OCI-M1 (cell line): ENCODE measurements around the gene ISLR.

ENCODE experiments used
- DNase-seq: peaks from one replicate; lab custom pipeline; 2025; lab: John Stamatoyannopoulos, UW

The ISLR gene

DNA sequence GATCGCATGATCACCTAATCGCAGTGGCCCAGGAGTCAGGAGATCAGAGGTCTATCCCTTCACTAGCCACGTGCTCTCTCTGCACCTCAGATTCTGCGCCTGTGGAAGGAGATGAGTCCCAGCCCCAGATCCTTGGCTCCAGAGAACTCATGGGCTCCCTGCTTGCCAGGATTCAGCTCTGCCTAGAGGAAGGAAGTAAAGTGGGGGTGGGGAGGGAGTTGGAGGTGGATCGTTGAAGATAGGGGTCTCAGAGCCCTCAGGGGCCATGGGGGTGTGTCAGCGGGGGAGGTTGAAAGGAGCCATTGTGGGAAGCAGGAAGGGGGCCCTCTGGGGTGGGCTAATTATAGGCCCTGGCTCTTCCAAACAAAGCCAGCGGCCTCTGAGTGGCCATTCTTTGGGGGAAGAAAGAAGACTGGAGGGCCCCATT, 40.4 kb downstream of the ISLR start:
- DNase-seq, result no peak

DNA sequence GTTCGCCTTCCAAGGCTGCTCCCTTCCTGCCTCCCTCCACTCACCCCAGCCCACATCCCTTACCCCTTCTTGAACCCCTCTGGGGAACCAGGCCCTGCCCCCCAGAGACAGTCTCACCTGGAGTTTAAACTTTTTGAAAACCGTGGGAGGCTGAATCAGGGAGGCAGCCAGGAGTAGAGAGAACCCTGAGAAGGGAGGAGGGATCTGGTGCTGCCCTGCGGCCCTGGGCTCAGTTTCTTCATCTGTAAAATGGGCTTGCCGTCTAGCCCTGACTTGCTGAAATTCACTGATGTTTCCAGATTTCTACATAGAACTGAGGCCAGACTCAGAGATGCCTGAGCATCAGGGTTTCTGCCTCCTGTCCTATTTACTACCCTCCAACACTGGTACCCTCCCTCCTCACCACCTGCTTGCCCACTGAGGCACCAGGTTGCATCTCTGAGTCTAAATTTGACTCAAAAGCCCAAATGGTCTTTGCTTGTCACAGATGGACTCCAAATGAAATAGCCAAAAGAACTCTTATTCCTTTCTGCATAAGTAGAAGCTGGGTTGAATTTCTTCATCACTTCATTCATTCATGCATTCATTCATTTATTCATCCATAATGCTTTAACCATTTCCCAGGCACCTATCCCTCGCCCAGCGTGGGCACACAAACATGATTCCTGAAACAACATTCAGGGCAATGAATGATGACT, 41.0 kb downstream of the ISLR start:
- no peak for DNase-seq

DNA sequence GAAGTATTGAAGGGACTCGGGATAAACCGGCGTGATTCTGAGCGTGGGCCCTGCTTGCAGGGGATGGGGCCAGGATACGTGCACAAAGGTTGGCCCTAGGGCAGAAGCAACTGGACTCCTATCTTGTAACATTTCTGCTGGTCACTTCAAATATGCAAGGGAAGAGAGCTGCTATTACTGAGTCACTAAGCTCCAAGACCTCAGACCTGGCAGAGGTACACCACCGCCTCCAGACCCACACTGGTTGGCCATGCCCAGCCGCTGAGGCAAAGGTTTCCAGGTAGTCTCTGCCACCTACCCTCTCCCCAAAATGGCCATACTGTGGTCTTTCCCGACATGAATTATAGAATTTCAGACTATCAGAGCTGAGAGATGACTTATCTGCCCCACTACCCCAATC, 42.4 kb downstream of the ISLR start:
- DNase-seq, result no peak

DNA sequence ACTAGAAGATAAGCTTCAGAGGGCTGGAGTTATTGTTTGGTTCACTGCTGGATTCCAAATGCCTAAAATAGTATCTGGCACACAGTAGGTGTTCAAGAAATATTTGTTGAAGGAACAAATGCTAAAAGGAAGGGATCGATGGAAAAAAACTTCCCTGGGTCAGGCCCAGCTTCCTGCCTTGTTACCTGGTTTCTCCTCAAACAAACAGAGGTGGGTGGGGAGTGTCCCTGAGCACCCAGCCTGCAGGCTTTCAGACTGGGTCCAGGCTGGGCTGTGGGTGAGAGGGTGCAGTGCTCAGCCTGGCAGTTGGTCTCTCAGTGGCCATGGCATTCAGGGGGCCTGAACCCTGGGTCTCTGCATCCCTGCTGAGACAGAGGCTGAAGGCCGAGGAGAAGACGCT, 43.4 kb downstream of the ISLR start:
- DNase-seq, result no peak

DNA sequence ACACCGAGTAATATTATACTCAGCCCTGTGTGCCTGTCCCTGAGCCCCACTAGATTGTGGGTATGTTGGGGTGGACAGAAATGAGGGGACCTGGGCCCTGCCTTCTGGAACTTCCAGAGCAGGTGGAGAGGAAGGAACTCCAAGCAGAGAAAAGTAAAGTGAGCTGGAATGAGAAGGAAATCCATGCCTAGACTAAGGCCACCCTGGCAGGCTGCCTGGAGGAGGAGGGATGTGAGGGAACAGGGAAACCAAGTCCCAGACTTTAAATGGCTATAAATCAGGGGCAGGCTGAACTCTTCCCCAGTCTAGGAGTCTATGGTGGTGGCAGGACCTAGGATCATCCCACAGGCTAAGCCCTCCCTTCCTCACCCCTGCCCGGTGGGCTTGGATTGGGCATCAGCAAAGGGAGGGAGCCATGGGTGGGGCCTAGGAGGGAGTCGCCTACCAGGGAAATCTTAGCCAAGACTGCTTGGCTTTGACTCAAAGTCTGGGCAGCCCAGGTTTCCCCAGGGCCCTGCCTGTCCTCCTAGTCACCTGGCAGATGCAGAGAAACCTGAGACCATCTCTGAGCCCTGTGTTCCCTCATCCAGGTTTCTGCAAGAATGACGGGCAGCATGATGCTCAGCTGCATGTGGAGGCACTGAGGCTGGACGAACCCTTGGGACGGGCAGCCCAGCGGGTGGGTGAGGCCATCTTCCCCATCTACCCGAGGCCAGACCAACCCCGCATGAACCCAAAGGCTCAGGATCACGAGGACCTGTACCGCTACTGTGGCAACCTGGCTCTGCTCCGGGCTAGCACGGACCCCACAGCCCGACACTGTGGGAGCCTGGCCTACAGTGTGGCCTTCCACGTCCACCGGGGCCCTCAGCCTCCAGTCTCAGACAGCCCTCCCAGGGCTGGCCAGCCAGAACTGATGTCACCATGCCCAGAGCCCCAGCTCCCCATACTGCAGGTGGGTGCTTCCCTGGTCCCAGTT, 44.7 kb downstream of the ISLR start:
- no peak for DNase-seq

DNA sequence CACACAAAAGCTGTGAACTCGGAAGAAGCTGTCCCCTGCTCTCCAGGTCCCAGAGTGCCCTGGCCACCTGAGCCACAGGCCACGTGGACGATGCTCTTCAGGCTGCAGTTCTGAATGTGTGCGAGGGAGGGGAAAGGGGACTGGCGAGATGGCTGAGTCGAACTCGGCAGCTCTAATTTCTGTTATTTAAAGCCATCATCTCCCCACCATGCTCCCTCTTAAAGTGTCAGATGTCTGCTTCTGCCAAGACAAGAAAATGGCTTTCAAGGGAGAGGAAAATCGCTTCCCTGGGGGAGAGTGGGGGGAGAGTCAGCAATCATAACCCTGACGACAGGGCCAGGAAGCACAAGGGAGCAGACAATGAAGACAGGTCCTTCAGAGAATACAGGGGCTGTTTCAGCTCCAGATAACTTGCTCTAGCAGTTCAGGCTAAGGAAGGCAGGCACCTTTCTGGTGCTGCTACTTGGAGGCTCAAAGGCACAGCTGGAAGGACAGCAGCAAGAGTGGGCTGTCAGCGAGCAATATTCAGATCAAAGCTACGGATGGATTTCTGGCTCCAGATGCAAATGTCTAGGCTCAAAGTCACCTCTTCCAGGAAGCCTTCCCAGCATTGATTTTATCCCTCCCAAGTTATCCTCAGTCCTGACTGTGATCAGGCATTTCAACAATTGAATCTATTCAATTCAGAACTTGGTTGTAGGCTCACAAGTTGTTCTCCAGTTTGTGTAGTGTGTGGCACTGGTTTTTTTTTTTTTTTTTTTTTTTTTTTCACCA, 47.2 kb downstream of the ISLR start:
- no peak for DNase-seq

DNA sequence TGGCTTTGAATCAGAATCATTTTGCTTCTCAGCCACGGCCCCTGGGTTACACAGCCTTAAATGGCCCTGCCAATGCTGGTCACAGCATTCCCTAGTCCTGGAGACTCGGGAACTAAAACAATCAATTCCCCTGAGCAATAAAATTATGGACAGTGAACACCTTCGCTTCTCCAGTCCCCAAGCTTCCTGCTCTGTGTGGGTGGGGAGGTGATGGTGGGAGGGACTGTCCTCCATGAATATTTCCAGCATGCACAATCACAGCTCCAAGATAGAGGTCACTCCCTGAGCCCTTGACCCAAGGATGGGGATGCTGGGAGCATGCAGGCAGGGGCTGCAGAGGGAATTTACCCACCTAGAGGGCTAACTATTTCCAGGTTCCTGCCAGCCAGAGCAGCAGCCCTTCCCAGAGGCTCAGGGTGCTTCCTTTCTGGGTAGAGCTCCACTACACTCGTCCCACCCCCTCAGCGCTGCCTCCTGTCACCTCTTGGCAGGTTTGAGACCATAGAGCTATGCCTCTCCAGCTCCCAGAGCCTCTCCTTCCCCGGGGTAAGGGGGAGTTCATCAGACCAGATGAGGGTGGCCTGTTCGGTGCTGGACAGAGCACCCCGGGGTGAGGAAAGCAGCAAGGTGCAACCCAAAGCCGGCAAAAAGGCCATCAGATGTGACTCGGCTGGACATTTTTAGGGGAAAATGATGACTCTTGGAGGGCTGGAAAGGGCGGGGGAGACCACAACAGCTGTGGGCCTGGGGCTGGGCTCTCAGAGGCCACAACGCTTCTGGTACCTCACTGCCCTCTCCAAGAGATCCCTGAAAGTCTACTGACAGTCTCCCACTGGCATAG, 48.1 kb downstream of the ISLR start:
- DNase-seq, result no peak

DNA sequence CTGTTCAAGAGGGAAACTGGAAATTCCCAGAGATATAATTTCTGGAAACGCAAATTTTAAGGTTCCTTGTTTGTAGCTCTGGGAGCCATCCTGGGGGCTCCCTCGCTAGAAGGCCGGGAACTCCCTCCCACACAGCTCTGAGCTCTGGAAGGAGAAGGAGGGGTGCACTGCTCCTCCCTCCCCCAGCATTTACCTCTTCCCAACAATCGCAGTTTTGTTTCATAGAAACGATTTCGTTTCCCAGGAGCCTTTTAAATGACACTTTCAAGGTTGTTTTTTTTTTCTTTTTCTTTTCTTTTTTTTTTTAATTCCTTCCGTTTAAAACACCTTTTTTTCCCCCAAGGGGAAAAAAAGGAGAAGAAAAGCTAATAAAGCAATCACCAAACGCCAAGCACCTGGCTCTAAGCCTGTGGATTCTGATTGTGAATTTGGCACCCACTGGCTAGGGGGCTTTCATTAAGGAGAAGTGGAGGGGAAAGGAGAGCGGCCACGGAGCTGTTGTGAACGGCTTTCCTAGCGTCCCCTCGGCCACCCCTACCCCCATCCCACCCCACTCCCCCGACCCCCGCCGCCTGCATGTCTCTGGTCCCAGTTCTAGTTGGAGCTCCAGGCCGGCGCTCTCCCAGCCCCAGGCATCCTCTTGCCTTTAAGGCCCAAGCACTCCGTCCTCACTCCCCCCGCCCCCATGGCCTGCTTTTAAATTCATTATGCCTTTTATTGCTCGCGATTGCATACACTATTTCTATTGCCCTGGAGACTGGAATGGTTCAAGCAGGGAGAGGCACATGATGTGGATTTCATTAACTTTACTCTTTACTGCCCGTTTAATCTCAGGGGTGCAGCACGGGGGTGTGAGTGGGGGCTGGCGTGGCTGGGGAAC, 49.0 kb downstream of the ISLR start:
- no peak for DNase-seq

DNA sequence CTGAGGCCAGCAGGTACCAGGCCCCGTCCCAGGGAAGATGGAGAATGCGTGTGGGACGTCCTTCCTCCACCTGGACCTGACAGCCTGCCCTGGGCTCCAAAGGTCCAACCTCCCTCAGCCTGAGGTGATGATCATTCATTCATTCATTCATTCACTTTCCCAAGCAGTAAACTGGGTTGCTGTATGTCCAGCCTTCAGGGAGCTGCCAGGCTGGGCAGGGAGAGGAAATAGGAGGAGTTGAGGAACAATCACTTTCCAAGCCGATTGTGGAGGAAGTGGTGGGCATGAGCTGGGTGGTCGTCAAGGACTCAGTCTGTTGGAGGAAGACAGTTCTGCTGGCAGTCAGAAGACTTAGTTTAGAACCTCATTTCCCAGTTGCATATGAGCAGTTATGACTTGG, 52.4 kb downstream of the ISLR start:
- DNase-seq, result no peak
